ENCODE measurements around the gene U2AF1L4. TPM values are rescaled to one million over a fixed set of nuclear protein-coding genes. Genes with fewer than 3 reads are reported as not detected.

The U2AF1L4 gene
- polyA plus RNA-seq, 3 donors = 6.2 to 140 (median 8.7) TPM

DNA sequence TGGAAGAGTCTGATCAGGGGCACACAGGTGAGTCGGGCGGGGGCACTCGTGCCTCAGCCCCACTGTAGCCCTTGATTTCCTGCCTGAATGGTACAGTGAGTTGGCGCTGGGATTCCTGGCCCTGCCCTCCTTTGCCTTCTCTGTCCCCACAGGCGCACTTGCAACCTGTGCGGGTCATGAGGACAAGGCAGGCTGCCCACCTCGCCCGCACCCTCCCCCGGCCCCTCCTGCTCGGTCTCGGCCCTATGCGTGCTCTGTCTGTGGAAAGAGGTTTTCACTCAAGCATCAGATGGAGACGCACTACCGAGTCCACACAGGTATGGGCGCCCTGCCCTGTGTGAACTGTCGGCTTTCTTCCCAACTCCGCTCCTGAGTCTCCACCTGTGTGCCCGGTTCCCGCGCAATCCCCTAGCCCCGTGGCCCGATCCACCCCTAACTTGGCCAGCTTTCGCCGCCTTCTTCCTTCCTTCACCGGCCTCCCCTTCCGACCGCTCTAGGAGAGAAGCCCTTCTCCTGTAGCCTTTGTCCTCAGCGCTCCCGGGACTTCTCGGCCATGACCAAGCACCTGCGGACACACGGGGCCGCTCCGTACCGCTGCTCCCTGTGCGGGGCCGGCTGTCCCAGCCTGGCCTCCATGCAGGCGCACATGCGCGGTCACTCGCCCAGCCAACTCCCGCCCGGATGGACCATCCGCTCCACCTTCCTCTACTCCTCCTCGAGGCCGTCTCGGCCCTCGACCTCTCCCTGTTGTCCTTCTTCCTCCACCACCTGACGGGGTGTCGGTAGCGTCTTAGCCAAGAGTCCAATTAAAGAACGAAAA lies 29.0 kb downstream of the U2AF1L4 start:
- intact Hi-C loops (cut with micrococcal nuclease) = loop anchor here (1.0 to 5.0 kb wide), 5 partner anchors 22 to 205 kb away; partner anchors contain the start of genes RBM42 (in 1 of the 2) and TMEM147 (in 1 of the 2)

DNA sequence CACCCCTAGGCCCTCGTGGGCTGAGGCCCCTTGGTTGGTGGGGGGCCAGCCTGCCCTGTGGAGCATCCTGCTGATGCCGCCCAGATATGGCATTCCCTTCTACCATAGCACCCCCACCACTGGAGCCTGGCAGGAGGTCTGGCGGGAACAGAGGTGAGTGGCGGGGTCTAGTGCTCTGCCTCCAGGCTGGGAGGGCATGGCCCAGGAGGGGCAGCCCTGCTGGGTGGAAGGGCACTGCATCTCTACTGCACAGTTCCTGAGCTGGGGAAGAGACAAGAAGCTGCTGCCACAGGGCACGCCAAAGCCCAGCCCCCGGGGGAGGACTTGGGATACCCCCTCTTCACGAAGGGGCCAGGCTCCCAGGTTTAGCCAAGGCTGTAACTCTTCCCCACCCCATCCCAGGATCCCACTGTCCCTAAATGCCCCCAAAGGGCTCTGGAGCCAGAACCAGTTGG lies 29.8 kb downstream of the U2AF1L4 start:
- Histone ChIP-seq H3K4me3 (replicated peaks in 1 of 3; ENCODE audit: low read depth in 2 of 3, low read length in 3 of 3) (peak overlapping the region in 1 of 3 experiments; percentile 91), H2AFZ (ENCODE audit: insufficient read depth, low read depth, low read length, poor library complexity, severe bottlenecking) (peak overlapping the region; percentile 98), H3K79me2 (ENCODE audit: insufficient read depth, low read length) (peaks cover 24% of the 10 kb centered on the region), H3K36me3 (replicated peaks in 1 of 2; ENCODE audit: control insufficient read depth in 1 of 2, insufficient read depth in 2 of 2, low read length in 2 of 2) (peaks cover 4 to 11% of the 10 kb centered on the region in 2 donors), H3K9ac (ENCODE audit: insufficient read depth, low read length, poor library complexity, severe bottlenecking) (peak overlapping the region; percentile 72), H3K9me3 (replicated peaks in 1 of 2; ENCODE audit: control insufficient read depth in 1 of 2, insufficient read depth in 1 of 2, low read length in 2 of 2) (no peaks in the 10 kb centered on the region), H3K27me3 (ENCODE audit: control insufficient read depth in 2 of 2, insufficient read depth in 2 of 2, low read length in 2 of 2) (no peaks in the 10 kb centered on the region), H3K4me2 (replicated peaks; ENCODE audit: extremely low read depth, low read length, poor library complexity, severe bottlenecking) (peak overlapping the region; percentile 96), H4K20me1 (ENCODE audit: insufficient read depth, low read length) (peaks cover 20% of the 10 kb centered on the region), H3K4me1 (ENCODE audit: control insufficient read depth in 1 of 2, insufficient read depth in 2 of 2, low read length in 2 of 2) (peaks cover 23 to 37% of the 10 kb centered on the region in 2 donors), H3K27ac (ENCODE audit: low read depth in 1 of 2, low read length in 2 of 2) (no peak overlapping the region)
- Mint-ChIP-seq H3K27ac (no peak overlapping the region), H3K4me3 (peak overlapping the region in 1 of 2 donors; percentile 99), H3K4me1 (peaks cover 30% of the 10 kb centered on the region), H3K9me3 (no peaks in the 10 kb centered on the region), H3K27me3 (ENCODE audit: low read depth in 3 of 3) (peaks cover 5 to 6% (median 6%) of the 10 kb centered on the region in 3 donors), H3K36me3 (peaks cover 4 to 5% of the 10 kb centered on the region in 2 donors)
- intact Hi-C loops (cut with micrococcal nuclease) = loop anchor here in 1 of 2 donors (5.0 kb wide), 2 partner anchors 88 to 168 kb away; partner anchors contain the start of genes RBM42 and TMEM147
- TF ChIP-seq, protein P1, sequence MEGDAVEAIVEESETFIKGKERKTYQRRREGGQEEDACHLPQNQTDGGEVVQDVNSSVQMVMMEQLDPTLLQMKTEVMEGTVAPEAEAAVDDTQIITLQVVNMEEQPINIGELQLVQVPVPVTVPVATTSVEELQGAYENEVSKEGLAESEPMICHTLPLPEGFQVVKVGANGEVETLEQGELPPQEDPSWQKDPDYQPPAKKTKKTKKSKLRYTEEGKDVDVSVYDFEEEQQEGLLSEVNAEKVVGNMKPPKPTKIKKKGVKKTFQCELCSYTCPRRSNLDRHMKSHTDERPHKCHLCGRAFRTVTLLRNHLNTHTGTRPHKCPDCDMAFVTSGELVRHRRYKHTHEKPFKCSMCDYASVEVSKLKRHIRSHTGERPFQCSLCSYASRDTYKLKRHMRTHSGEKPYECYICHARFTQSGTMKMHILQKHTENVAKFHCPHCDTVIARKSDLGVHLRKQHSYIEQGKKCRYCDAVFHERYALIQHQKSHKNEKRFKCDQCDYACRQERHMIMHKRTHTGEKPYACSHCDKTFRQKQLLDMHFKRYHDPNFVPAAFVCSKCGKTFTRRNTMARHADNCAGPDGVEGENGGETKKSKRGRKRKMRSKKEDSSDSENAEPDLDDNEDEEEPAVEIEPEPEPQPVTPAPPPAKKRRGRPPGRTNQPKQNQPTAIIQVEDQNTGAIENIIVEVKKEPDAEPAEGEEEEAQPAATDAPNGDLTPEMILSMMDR (IDR thresholded peaks at IDR 0.05) = no peak
- peak in 1 of 3 donors; percentile 3 for DNase-seq
- 87% methylated on average over 4 of the region's 7 CpGs for WGBS (ENCODE audit: insufficient coverage)

More for the DNA sequence above, 29.0 kb downstream of the U2AF1L4 start:
- WGBS (ENCODE audit: insufficient coverage) = under 1% methylated on average over 47 of the region's 52 CpGs
- Mint-ChIP-seq H3K27me3 (ENCODE audit: low read depth in 3 of 3) (peaks cover 4 to 6% (median 6%) of the 10 kb centered on the region in 3 donors), H3K4me3 (peak overlapping the region; percentile 95 to 99), H3K9me3 (no peaks in the 10 kb centered on the region), H3K4me1 (peaks cover 30% of the 10 kb centered on the region), H3K27ac (peak overlapping the region; percentile 77 to 93 (median 85)), H3K36me3 (peaks cover 8 to 11% of the 10 kb centered on the region in 2 donors)
- Histone ChIP-seq H3K4me3 (replicated peaks in 1 of 3; ENCODE audit: low read depth in 2 of 3, low read length in 3 of 3) (peak overlapping the region; percentile 71 to 91 (median 78)), H2AFZ (ENCODE audit: insufficient read depth, low read depth, low read length, poor library complexity, severe bottlenecking) (peak overlapping the region; percentile 98), H3K4me2 (replicated peaks; ENCODE audit: extremely low read depth, low read length, poor library complexity, severe bottlenecking) (peak overlapping the region; percentile 96), H3K9ac (ENCODE audit: insufficient read depth, low read length, poor library complexity, severe bottlenecking) (peak overlapping the region; percentile 72), H3K27ac (ENCODE audit: low read depth in 1 of 2, low read length in 2 of 2) (peak overlapping the region; percentile 15 to 79), H3K27me3 (ENCODE audit: control insufficient read depth in 2 of 2, insufficient read depth in 2 of 2, low read length in 2 of 2) (no peaks in the 10 kb centered on the region), H3K36me3 (replicated peaks in 1 of 2; ENCODE audit: control insufficient read depth in 1 of 2, insufficient read depth in 2 of 2, low read length in 2 of 2) (peaks cover 10 to 18% of the 10 kb centered on the region in 2 donors), H3K9me3 (replicated peaks in 1 of 2; ENCODE audit: control insufficient read depth in 1 of 2, insufficient read depth in 1 of 2, low read length in 2 of 2) (no peaks in the 10 kb centered on the region), H4K20me1 (ENCODE audit: insufficient read depth, low read length) (peaks cover 20% of the 10 kb centered on the region), H3K4me1 (ENCODE audit: control insufficient read depth in 1 of 2, insufficient read depth in 2 of 2, low read length in 2 of 2) (peaks cover 23 to 37% of the 10 kb centered on the region in 2 donors), H3K79me2 (ENCODE audit: insufficient read depth, low read length) (peaks cover 29% of the 10 kb centered on the region)
- DNase-seq = no peak
- TF ChIP-seq, protein P1 (IDR thresholded peaks at IDR 0.05) = no peak

All from CD14-positive monocyte (primary cell).